NCI-H2196 treated with DMSO at 0.1 percent for 48 hours (cell line): Measurements from ENCODE around the gene KHDRBS2.

ENCODE experiments used
- DNase-seq: peaks from one replicate; lab custom pipeline; 2025; ENCODE audit not compliant: unreplicated experiment; lab: John Stamatoyannopoulos, UW

The KHDRBS2 gene

GRCh38 chr6:62039605-62040004 lies 246.4 kb downstream of the KHDRBS2 start:
- no peak for DNase-seq

- no peak for DNase-seq
Measured at GRCh38 chr6:62037445-62037844, 248.6 kb downstream of the KHDRBS2 start.

GRCh38 chr6:62035952-62036351 lies 250.1 kb downstream of the KHDRBS2 start:
- DNase-seq = no peak

- no peak for DNase-seq
Measured at GRCh38 chr6:62013719-62014118, 272.3 kb downstream of the KHDRBS2 start.

GRCh38 chr6:62009445-62009844 lies 276.6 kb downstream of the KHDRBS2 start:
- DNase-seq = no peak

- no peak for DNase-seq
Measured at GRCh38 chr6:61989616-61990015, 296.4 kb downstream of the KHDRBS2 start.

- no peak for DNase-seq
Measured at GRCh38 chr6:61980622-61981021, 305.4 kb downstream of the KHDRBS2 start.

- DNase-seq = no peak
Measured at GRCh38 chr6:61977947-61978346, 308.1 kb downstream of the KHDRBS2 start.

GRCh38 chr6:61977099-61977498 lies 308.9 kb downstream of the KHDRBS2 start:
- DNase-seq = no peak

- no peak for DNase-seq
Measured at GRCh38 chr6:61959196-61959595, 326.8 kb downstream of the KHDRBS2 start.

GRCh38 chr6:61953851-61954250 lies 332.2 kb downstream of the KHDRBS2 start:
- no peak for DNase-seq

GRCh38 chr6:61951586-61951985 lies 334.4 kb downstream of the KHDRBS2 start:
- DNase-seq = no peak

GRCh38 chr6:61950811-61951210 lies 335.2 kb downstream of the KHDRBS2 start:
- DNase-seq = no peak

- no peak for DNase-seq
Measured at GRCh38 chr6:61949971-61950370, 336.1 kb downstream of the KHDRBS2 start.

GRCh38 chr6:61949161-61949560 lies 336.9 kb downstream of the KHDRBS2 start:
- no peak for DNase-seq

GRCh38 chr6:61947311-61947947 lies 338.6 kb downstream of the KHDRBS2 start:
- no peak for DNase-seq

- no peak for DNase-seq
Measured at GRCh38 chr6:61940919-61941318, 345.1 kb downstream of the KHDRBS2 start.

- DNase-seq = no peak
Measured at GRCh38 chr6:61935242-61935846, 350.7 kb downstream of the KHDRBS2 start.

- DNase-seq = no peak
Measured at GRCh38 chr6:61909486-61909885, 376.5 kb downstream of the KHDRBS2 start.

- DNase-seq = no peak
Measured at GRCh38 chr6:61901748-61902147, 384.3 kb downstream of the KHDRBS2 start.

GRCh38 chr6:61894536-61894935 lies 391.5 kb downstream of the KHDRBS2 start:
- DNase-seq = no peak

GRCh38 chr6:61887423-61887822 lies 398.6 kb downstream of the KHDRBS2 start:
- no peak for DNase-seq
